Peyer's patch (tissue), 4 donors: ENCODE measurements around the gene ADAMTS14.

Source experiments
- POLR2A ChIP-seq, 2 donors: fragments of 450-650 bp; IDR thresholded peaks; one replicate each; pipeline ENCODE4 v1.5.1; 2017; ENCODE audit warnings: antibody characterized with exemption in 2 of 2, mild to moderate bottlenecking in 2 of 2, moderate library complexity in 2 of 2
- TF ChIP-seq, protein P1 (sequence below), 6 experiments: fragments of 450-650 bp in 4 of 6; fragments of 200-600 bp in 2 of 6; sonication (generic) in 1 of 6; IDR thresholded peaks; one replicate each; pipeline ENCODE4 v1.5.1; 2017 to 2019; ENCODE audit warnings: antibody characterized with exemption in 6 of 6, mild to moderate bottlenecking in 3 of 6, moderate library complexity in 1 of 6

DNA sequence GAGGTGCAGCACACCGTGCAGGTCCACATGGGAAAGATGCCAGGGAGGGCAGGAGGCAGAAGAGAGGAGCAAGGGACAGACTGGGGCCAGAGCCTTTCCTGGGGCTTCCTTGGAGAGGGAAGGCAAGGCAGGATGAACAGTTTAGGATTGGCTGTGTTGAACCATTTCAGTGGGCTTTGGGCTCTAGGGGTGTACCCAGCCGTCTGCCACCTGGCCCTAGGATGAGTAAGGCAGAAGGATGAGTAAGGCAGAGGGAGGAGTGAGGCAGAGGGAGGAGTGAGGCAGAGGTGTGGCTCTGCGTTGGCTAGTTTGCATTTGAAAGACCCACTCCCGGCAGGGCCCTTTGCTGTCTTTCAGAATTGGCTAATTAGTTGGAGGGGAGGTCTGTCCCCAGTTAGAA, 38.3 kb upstream of the ADAMTS14 start:
- TF ChIP-seq, protein P1, sequence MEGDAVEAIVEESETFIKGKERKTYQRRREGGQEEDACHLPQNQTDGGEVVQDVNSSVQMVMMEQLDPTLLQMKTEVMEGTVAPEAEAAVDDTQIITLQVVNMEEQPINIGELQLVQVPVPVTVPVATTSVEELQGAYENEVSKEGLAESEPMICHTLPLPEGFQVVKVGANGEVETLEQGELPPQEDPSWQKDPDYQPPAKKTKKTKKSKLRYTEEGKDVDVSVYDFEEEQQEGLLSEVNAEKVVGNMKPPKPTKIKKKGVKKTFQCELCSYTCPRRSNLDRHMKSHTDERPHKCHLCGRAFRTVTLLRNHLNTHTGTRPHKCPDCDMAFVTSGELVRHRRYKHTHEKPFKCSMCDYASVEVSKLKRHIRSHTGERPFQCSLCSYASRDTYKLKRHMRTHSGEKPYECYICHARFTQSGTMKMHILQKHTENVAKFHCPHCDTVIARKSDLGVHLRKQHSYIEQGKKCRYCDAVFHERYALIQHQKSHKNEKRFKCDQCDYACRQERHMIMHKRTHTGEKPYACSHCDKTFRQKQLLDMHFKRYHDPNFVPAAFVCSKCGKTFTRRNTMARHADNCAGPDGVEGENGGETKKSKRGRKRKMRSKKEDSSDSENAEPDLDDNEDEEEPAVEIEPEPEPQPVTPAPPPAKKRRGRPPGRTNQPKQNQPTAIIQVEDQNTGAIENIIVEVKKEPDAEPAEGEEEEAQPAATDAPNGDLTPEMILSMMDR (IDR thresholded peaks at IDR 0.05): no peak
- no peak for TF ChIP-seq POLR2A (IDR thresholded peaks at IDR 0.05)
